Activated B cell treated with CpG ODN at 0.5 μM for 24 hours (primary cell): ENCODE results near the gene RRAD. TPM values are rescaled to one million over a fixed set of nuclear protein-coding genes. Genes with fewer than 3 reads are reported as not detected.
"Not testable (repeated sequence)": the region's sequence is repeated elsewhere in the genome, so short reads cannot be mapped to it uniquely, and the experiment has no call there.

ENCODE experiments used
- ATAC-seq: fragments of 200-7000 bp; cut with Tn5 transposase; one replicate; pipeline ENCODE4 v1.10.0; 2021; ENCODE audit warnings: low read depth, mild to moderate bottlenecking, moderate library complexity
- CTCF ChIA-PET: fragments of 350-600 bp; sonication (Branson Sonifier 250); formaldehyde crosslinking; loops from one replicate; lab custom pipeline; 2021; ENCODE audit warnings: antibody characterized with exemption; lab: Charles Lee
- POLR2A ChIA-PET: fragments of 350-600 bp; sonication (Branson Sonifier 250); formaldehyde crosslinking; loops from one replicate; lab custom pipeline; 2021; ENCODE audit warnings: antibody characterized with exemption; lab: Charles Lee
- DNase-seq: peaks from one replicate; pipeline ENCODE4 v3.0.0; 2022
- H3K27ac Mint-ChIP-seq: one replicate; pipeline ENCODE4 v1.8.0; 2020; ENCODE audit warnings: mixed read lengths
- H3K27me3 Mint-ChIP-seq: one replicate; pipeline ENCODE4 v1.8.0; 2021; ENCODE audit warnings: mixed read lengths
- H3K36me3 Mint-ChIP-seq: one replicate; pipeline ENCODE4 v1.8.0; 2021; ENCODE audit warnings: low read depth, mixed read lengths
- H3K4me1 Mint-ChIP-seq: one replicate; pipeline ENCODE4 v1.8.0; 2021; ENCODE audit warnings: mixed read lengths
- H3K4me3 Mint-ChIP-seq: one replicate; pipeline ENCODE4 v1.8.0; 2020; ENCODE audit warnings: mild to moderate bottlenecking, mixed read lengths
- H3K9me3 Mint-ChIP-seq: one replicate; pipeline ENCODE4 v1.8.0; 2020; ENCODE audit warnings: mixed read lengths
- intact Hi-C: fragments of 100-400 bp; cut with micrococcal nuclease; formaldehyde crosslinking; loops from one replicate; pipeline ENCODE4 v1.15.1; 2024
- total RNA-seq: library from RNA; stranded (reverse); gene quantifications from 2 replicates; pipeline ENCODE4 v1.2.3, GENCODE V29; 2022
- TF ChIP-seq, protein P1 (sequence below): fragments of 200-600 bp; IDR thresholded peaks from one replicate; pipeline ENCODE4 v1.8.0; 2022; ENCODE audit warnings: antibody characterized with exemption, mild to moderate bottlenecking

The RRAD gene
- total RNA-seq, result 0.15 TPM in 1 of 2 replicates, not detected in the other

GRCh38 chr16:66925322-66925840 lies at the start of gene RRAD:
RRAD (minus strand) TSS chr16:66925535; CDS start chr16:66925179, 356 bp downstream.
- Mint-ChIP-seq H3K4me3 (peak within 1 kb of the TSS; percentile 76), H3K27ac (no peak within 1 kb of the TSS), H3K9me3 (no peaks in the 10 kb centered on the region), H3K36me3 (peaks cover 6% of the 10 kb centered on the region), H3K27me3 (peaks cover 33% of the 10 kb centered on the region), H3K4me1 (peaks cover 9% of the 10 kb centered on the region)
- TF ChIP-seq, protein P1, sequence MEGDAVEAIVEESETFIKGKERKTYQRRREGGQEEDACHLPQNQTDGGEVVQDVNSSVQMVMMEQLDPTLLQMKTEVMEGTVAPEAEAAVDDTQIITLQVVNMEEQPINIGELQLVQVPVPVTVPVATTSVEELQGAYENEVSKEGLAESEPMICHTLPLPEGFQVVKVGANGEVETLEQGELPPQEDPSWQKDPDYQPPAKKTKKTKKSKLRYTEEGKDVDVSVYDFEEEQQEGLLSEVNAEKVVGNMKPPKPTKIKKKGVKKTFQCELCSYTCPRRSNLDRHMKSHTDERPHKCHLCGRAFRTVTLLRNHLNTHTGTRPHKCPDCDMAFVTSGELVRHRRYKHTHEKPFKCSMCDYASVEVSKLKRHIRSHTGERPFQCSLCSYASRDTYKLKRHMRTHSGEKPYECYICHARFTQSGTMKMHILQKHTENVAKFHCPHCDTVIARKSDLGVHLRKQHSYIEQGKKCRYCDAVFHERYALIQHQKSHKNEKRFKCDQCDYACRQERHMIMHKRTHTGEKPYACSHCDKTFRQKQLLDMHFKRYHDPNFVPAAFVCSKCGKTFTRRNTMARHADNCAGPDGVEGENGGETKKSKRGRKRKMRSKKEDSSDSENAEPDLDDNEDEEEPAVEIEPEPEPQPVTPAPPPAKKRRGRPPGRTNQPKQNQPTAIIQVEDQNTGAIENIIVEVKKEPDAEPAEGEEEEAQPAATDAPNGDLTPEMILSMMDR, result no peak
- ATAC-seq (peak; percentile 31), DNase-seq (no peak)
- CTCF ChIA-PET, result no interaction called here
- intact Hi-C loops, result loop anchor here (5.0 kb wide), 1 partner anchor 93 kb away; the partner anchor contains the start of gene NAE1
- POLR2A ChIA-PET, result interaction anchor here (0.6 kb wide), 1 partner anchor 621 kb away, joined by 5 read pairs; no protein-coding TSS in a partner anchor

- DNase-seq, H3K27me3 Mint-ChIP-seq: not testable (repeated sequence)
- intact Hi-C loops, result loop anchor here (5.0 kb wide), 2 partner anchors 442 to 472 kb away; partner anchors contain the start of gene ZDHHC1
Measured at GRCh38 chr16:66974932-66975246, 49.6 kb upstream of the RRAD start.

DNA sequence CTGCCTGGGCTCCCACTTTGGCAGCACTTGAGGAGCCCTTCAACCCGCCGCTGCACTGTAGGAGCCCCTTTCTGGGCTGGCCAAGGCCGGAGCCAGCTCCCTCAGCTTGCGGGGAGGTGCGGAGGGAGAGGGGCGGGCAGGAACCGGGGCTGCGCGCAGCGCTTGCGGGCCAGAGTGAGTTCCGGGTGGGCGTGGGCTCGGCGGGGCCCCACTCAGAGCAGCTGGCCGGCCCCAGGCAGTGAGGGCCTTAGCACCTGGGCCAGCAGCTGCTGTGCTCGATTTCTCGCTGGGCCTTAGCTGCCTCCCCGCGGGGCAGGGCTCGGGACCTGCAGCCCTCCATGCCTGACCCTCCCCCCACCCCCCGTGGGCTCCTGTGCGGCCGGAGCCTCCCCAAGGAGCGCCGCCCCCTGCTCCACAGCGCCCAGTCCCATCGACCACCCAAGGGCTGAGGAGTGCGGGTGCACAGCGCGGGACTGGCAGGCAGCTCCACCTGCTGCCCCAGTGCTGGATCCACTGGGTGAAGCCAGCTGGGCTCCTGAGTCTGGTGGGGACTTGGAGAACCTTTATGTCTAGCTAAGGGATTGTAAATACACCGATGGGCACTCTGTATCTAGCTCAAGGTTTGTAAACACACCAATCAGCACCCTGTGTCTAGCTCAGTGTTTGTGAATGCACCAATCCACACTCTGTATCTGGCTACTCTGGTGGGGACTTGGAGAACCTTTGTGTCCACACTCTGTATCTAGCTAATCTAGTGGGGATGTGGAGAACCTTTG lies 49.0 kb upstream of the RRAD start:
- ATAC-seq, H3K9me3 Mint-ChIP-seq, H3K36me3 Mint-ChIP-seq, H3K4me1 Mint-ChIP-seq, POLR2A ChIA-PET, H3K27me3 Mint-ChIP-seq, intact Hi-C loops, DNase-seq, H3K27ac Mint-ChIP-seq, H3K4me3 Mint-ChIP-seq: not testable (repeated sequence)
- CTCF ChIA-PET, result interaction anchor here (2.1 to 2.4 kb wide), 2 partner anchors 20 to 211 kb away, joined by 5 to 11 read pairs; no protein-coding TSS in a partner anchor

More at GRCh38 chr16:66974932-66975246, 49.6 kb upstream of the RRAD start:
- CTCF ChIA-PET, result interaction anchor here (1.4 to 2.4 kb wide), 3 partner anchors 21 to 211 kb away, joined by 3 to 11 read pairs (median 5); no protein-coding TSS in a partner anchor
- H3K9me3 Mint-ChIP-seq, POLR2A ChIA-PET, H3K27ac Mint-ChIP-seq, ATAC-seq, H3K36me3 Mint-ChIP-seq, H3K4me1 Mint-ChIP-seq: not testable (repeated sequence)
- peak overlapping the region; percentile 19 for H3K4me3 Mint-ChIP-seq

DNA sequence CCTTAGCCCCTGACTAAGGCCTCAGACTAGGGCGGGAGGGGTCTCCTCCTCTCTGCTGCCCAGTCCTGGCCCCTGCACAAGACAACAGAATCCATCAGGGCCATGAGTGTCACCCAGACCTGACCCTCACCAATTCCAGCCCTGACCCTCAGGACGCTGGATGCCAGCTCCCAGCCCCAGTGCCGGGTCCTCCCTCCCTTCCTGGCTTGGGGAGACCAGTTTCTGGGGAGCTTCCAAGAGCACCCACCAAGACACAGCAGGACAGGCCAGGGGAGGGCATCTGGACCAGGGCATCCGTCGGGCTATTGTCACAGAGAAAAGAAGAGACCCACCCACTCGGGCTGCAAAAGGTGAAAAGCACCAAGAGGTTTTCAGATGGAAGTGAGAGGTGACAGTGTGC lies 48.4 kb upstream of the RRAD start:
- H3K27me3 Mint-ChIP-seq, result peaks cover 6% of the 10 kb centered on the region
- no peaks in the 10 kb centered on the region for H3K36me3 Mint-ChIP-seq
- CTCF ChIA-PET, result no interaction called here
- no peak overlapping the region for H3K4me3 Mint-ChIP-seq
- intact Hi-C loops, result no loop called here
- no peak overlapping the region for H3K27ac Mint-ChIP-seq
- no peak for ATAC-seq
- POLR2A ChIA-PET, result no interaction called here
- TF ChIP-seq, protein P1, result no peak
- no peaks in the 10 kb centered on the region for H3K9me3 Mint-ChIP-seq
- H3K4me1 Mint-ChIP-seq, result no peaks in the 10 kb centered on the region
- DNase-seq, result no peak

- TF ChIP-seq, protein P1, result no peak
- Mint-ChIP-seq H3K27me3 (peaks cover 6% of the 10 kb centered on the region), H3K4me3 (no peak overlapping the region), H3K36me3 (no peaks in the 10 kb centered on the region), H3K4me1 (no peaks in the 10 kb centered on the region), H3K27ac (no peak overlapping the region), H3K9me3 (no peaks in the 10 kb centered on the region)
- no peak for ATAC-seq
- intact Hi-C loops, result no loop called here
- ChIA-PET POLR2A (no interaction called here), CTCF (no interaction called here)
- DNase-seq, result no peak
Measured at GRCh38 chr16:66972983-66973382, 47.6 kb upstream of the RRAD start.
